ENCODE results near the gene AGBL4.

- no peak for TF ChIP-seq TAF1 (IDR thresholded peaks at IDR 0.05; ENCODE audit: borderline replicate concordance, insufficient read depth, low read length)
- TF ChIP-seq POLR2AphosphoS5 (IDR thresholded peaks at IDR 0.05; ENCODE audit: low read depth, low read length), result no peak
- TF ChIP-seq FOXP2 (optimal IDR thresholded peaks at IDR 0.05; ENCODE audit: borderline replicate concordance, extremely low read depth, extremely low read length, insufficient read depth), result no peak
- TF ChIP-seq SIN3A (IDR thresholded peaks at IDR 0.05; ENCODE audit: borderline replicate concordance, insufficient read depth, low read length), result no peak
- TF ChIP-seq, protein P1, sequence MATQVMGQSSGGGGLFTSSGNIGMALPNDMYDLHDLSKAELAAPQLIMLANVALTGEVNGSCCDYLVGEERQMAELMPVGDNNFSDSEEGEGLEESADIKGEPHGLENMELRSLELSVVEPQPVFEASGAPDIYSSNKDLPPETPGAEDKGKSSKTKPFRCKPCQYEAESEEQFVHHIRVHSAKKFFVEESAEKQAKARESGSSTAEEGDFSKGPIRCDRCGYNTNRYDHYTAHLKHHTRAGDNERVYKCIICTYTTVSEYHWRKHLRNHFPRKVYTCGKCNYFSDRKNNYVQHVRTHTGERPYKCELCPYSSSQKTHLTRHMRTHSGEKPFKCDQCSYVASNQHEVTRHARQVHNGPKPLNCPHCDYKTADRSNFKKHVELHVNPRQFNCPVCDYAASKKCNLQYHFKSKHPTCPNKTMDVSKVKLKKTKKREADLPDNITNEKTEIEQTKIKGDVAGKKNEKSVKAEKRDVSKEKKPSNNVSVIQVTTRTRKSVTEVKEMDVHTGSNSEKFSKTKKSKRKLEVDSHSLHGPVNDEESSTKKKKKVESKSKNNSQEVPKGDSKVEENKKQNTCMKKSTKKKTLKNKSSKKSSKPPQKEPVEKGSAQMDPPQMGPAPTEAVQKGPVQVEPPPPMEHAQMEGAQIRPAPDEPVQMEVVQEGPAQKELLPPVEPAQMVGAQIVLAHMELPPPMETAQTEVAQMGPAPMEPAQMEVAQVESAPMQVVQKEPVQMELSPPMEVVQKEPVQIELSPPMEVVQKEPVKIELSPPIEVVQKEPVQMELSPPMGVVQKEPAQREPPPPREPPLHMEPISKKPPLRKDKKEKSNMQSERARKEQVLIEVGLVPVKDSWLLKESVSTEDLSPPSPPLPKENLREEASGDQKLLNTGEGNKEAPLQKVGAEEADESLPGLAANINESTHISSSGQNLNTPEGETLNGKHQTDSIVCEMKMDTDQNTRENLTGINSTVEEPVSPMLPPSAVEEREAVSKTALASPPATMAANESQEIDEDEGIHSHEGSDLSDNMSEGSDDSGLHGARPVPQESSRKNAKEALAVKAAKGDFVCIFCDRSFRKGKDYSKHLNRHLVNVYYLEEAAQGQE (IDR thresholded peaks at IDR 0.05; ENCODE audit: insufficient read depth in 1 of 2, low read depth in 2 of 2, low read length in 2 of 2), result no peak
Measured at GRCh38 chr1:48817505-48818114, 1206.1 kb downstream of the AGBL4 start.
